ENCODE results near the gene USP7.

USP7 gene

GRCh38 chr16:8858994-8859912, 104.5 kb downstream of the USP7 start:
- Histone ChIP-seq H3K79me1 (ENCODE audit: low read depth, low read length) (peaks cover 26% of the 10 kb centered on the region), H4K8ac (ENCODE audit: low read depth, low read length) (no peak overlapping the region), H3K9me3 (replicated peaks in 1 of 2; ENCODE audit: control insufficient read depth in 2 of 2, insufficient read depth in 1 of 2, low read depth in 1 of 2, low read length in 2 of 2) (peaks cover 0 to 2% of the 10 kb centered on the region in 2 donors), H3K4me1 (ENCODE audit: control insufficient read depth in 2 of 2, insufficient read depth in 1 of 2, low read depth in 1 of 2, low read length in 2 of 2) (peaks cover 7 to 13% of the 10 kb centered on the region in 2 donors), H3K18ac (ENCODE audit: low read length) (peak overlapping the region; percentile 27), H2BK5ac (ENCODE audit: low read length) (no peak overlapping the region), H3K4ac (ENCODE audit: low read length) (no peak overlapping the region), H4K91ac (ENCODE audit: low read depth, low read length, poor library complexity) (no peak overlapping the region), H3K36me3 (replicated peaks in 1 of 2; ENCODE audit: control insufficient read depth in 2 of 2, insufficient read depth in 2 of 2, low read length in 2 of 2) (peaks cover 50 to 75% of the 10 kb centered on the region in 2 donors), H2AFZ (ENCODE audit: low read length) (no peak overlapping the region), H2AK5ac (ENCODE audit: low read depth, low read length) (no peak overlapping the region), H2BK12ac (ENCODE audit: low read length) (no peak overlapping the region), H2BK15ac (ENCODE audit: low read length) (no peak overlapping the region), H3K23ac (ENCODE audit: low read depth, low read length, poor library complexity) (peak overlapping the region; percentile 95), H3K9ac (ENCODE audit: low read depth, low read length, poor library complexity) (peak overlapping the region; percentile 83), H3K27ac (replicated peaks; ENCODE audit: low read length) (no peak overlapping the region), H3K4me2 (ENCODE audit: insufficient read depth, low read length, poor library complexity, severe bottlenecking) (no peak overlapping the region), H3K4me3 (ENCODE audit: low read length in 2 of 2) (no peak overlapping the region), H3K14ac (ENCODE audit: low read length) (no peak overlapping the region), H3K27me3 (ENCODE audit: control insufficient read depth in 3 of 3, insufficient read depth in 3 of 3, low read depth in 1 of 3, low read length in 3 of 3) (peaks cover 0 to 2% (median 0%) of the 10 kb centered on the region in 3 experiments), H2BK120ac (ENCODE audit: low read depth, low read length) (peak overlapping the region; percentile 4)
- DNase-seq (ENCODE audit: low spot score): no peak
- no CpG with 5 or more reads among the region's 31 CpGs for WGBS, 2 donors (ENCODE audit: extremely low coverage in 2 of 2, insufficient read length in 2 of 2, insufficient replicate concordance in 1 of 2)

GRCh38 chr16:8855972-8856371, 107.7 kb downstream of the USP7 start:
- Histone ChIP-seq H2BK5ac (ENCODE audit: low read length) (no peak overlapping the region), H3K27ac (replicated peaks; ENCODE audit: low read length) (no peak overlapping the region), H2BK120ac (ENCODE audit: low read depth, low read length) (no peak overlapping the region), H3K4me1 (ENCODE audit: control insufficient read depth in 2 of 2, insufficient read depth in 1 of 2, low read depth in 1 of 2, low read length in 2 of 2) (peaks cover 5 to 14% of the 10 kb centered on the region in 2 donors), H2AK5ac (ENCODE audit: low read depth, low read length) (no peak overlapping the region), H2BK15ac (ENCODE audit: low read length) (no peak overlapping the region), H3K4ac (ENCODE audit: low read length) (no peak overlapping the region), H2AFZ (ENCODE audit: low read length) (no peak overlapping the region), H3K4me2 (ENCODE audit: insufficient read depth, low read length, poor library complexity, severe bottlenecking) (no peak overlapping the region), H3K36me3 (replicated peaks in 1 of 2; ENCODE audit: control insufficient read depth in 2 of 2, insufficient read depth in 2 of 2, low read length in 2 of 2) (peaks cover 55 to 87% of the 10 kb centered on the region in 2 donors), H4K8ac (ENCODE audit: low read depth, low read length) (no peak overlapping the region), H3K9ac (ENCODE audit: low read depth, low read length, poor library complexity) (no peak overlapping the region), H3K4me3 (ENCODE audit: low read length in 2 of 2) (no peak overlapping the region), H3K79me1 (ENCODE audit: low read depth, low read length) (peaks cover 19% of the 10 kb centered on the region), H2BK12ac (ENCODE audit: low read length) (no peak overlapping the region), H3K9me3 (replicated peaks in 1 of 2; ENCODE audit: control insufficient read depth in 2 of 2, insufficient read depth in 1 of 2, low read depth in 1 of 2, low read length in 2 of 2) (no peaks in the 10 kb centered on the region), H3K18ac (ENCODE audit: low read length) (no peak overlapping the region), H4K91ac (ENCODE audit: low read depth, low read length, poor library complexity) (no peak overlapping the region), H3K23ac (ENCODE audit: low read depth, low read length, poor library complexity) (no peak overlapping the region), H3K27me3 (ENCODE audit: control insufficient read depth in 3 of 3, insufficient read depth in 3 of 3, low read depth in 1 of 3, low read length in 3 of 3) (peaks cover 0 to 2% (median 0%) of the 10 kb centered on the region in 3 experiments), H3K14ac (ENCODE audit: low read length) (no peak overlapping the region)
- WGBS, 2 donors (ENCODE audit: extremely low coverage in 2 of 2, insufficient read length in 2 of 2, insufficient replicate concordance in 1 of 2): no CpG with 5 or more reads among the region's 5 CpGs
- DNase-seq (ENCODE audit: low spot score): no peak

- no peak overlapping the region for H4K8ac ChIP-seq (ENCODE audit: low read depth, low read length)
- H3K4me3 ChIP-seq (ENCODE audit: low read length in 2 of 2): no peak overlapping the region
- no peak overlapping the region for H3K14ac ChIP-seq (ENCODE audit: low read length)
- no peaks in the 10 kb centered on the region for H3K9me3 ChIP-seq (replicated peaks in 1 of 2; ENCODE audit: control insufficient read depth in 2 of 2, insufficient read depth in 1 of 2, low read depth in 1 of 2, low read length in 2 of 2)
- no peak for DNase-seq (ENCODE audit: low spot score)
- no peak overlapping the region for H3K27ac ChIP-seq (replicated peaks; ENCODE audit: low read length)
- no peak overlapping the region for H3K9ac ChIP-seq (ENCODE audit: low read depth, low read length, poor library complexity)
- no peak overlapping the region for H2BK15ac ChIP-seq (ENCODE audit: low read length)
- H3K27me3 ChIP-seq (ENCODE audit: control insufficient read depth in 3 of 3, insufficient read depth in 3 of 3, low read depth in 1 of 3, low read length in 3 of 3): peaks cover 0 to 2% (median 0%) of the 10 kb centered on the region in 3 experiments
- no peak overlapping the region for H3K4me2 ChIP-seq (ENCODE audit: insufficient read depth, low read length, poor library complexity, severe bottlenecking)
- no peak overlapping the region for H2AK5ac ChIP-seq (ENCODE audit: low read depth, low read length)
- H2AFZ ChIP-seq (ENCODE audit: low read length): no peak overlapping the region
- no peak overlapping the region for H2BK5ac ChIP-seq (ENCODE audit: low read length)
- H2BK12ac ChIP-seq (ENCODE audit: low read length): no peak overlapping the region
- no peak overlapping the region for H3K18ac ChIP-seq (ENCODE audit: low read length)
- WGBS, 2 donors (ENCODE audit: extremely low coverage in 2 of 2, insufficient read length in 2 of 2, insufficient replicate concordance in 1 of 2): no CpG with 5 or more reads among the region's 11 CpGs
- peak overlapping the region; percentile 38 for H3K23ac ChIP-seq (ENCODE audit: low read depth, low read length, poor library complexity)
- peaks cover 57 to 93% of the 10 kb centered on the region in 2 donors for H3K36me3 ChIP-seq (replicated peaks in 1 of 2; ENCODE audit: control insufficient read depth in 2 of 2, insufficient read depth in 2 of 2, low read length in 2 of 2)
- H2BK120ac ChIP-seq (ENCODE audit: low read depth, low read length): no peak overlapping the region
- H3K4ac ChIP-seq (ENCODE audit: low read length): no peak overlapping the region
- peaks cover 5 to 14% of the 10 kb centered on the region in 2 donors for H3K4me1 ChIP-seq (ENCODE audit: control insufficient read depth in 2 of 2, insufficient read depth in 1 of 2, low read depth in 1 of 2, low read length in 2 of 2)
- no peak overlapping the region for H4K91ac ChIP-seq (ENCODE audit: low read depth, low read length, poor library complexity)
- peaks cover 18% of the 10 kb centered on the region for H3K79me1 ChIP-seq (ENCODE audit: low read depth, low read length)
Measured at GRCh38 chr16:8855051-8855786, 108.5 kb downstream of the USP7 start.
